Liver (tissue), 9 donors: ENCODE measurements around the gene FTO. TPM values are rescaled to one million over a fixed set of nuclear protein-coding genes. Genes with fewer than 3 reads are reported as not detected.

Source experiments
- DNase-seq: peaks from one replicate; pipeline ENCODE4 v3.0.0-alpha.2; 2017; ENCODE audit warnings: low spot score
- H3K27ac ChIP-seq, 2 donors: one replicate each; pipeline ENCODE4 v1.7.0; 2013; ENCODE audit warnings: inconsistent platforms in 2 of 2, low read length in 2 of 2, control low read depth in 1 of 2, low read depth in 1 of 2, mild to moderate bottlenecking in 1 of 2
- H3K27me3 ChIP-seq, 4 donors: one replicate each; pipeline versions ENCODE4 v1.6.1 to v1.7.0; 2013; ENCODE audit warnings: low read length in 3 of 4, inconsistent platforms in 1 of 4, mild to moderate bottlenecking in 1 of 4, moderate library complexity in 1 of 4; ENCODE audit not compliant: control insufficient read depth in 4 of 4, insufficient read depth in 4 of 4
- H3K36me3 ChIP-seq, 4 donors: one replicate each; pipeline versions ENCODE4 v1.6.1 to v1.7.0; 2013; ENCODE audit warnings: low read length in 3 of 4, mild to moderate bottlenecking in 3 of 4, low read depth in 1 of 4, moderate library complexity in 1 of 4; ENCODE audit not compliant: control insufficient read depth in 4 of 4, insufficient read depth in 3 of 4
- H3K4me1 ChIP-seq, 4 donors: one replicate each; pipeline versions ENCODE4 v1.6.1 to v1.7.0; 2013; ENCODE audit warnings: low read length in 3 of 4, mild to moderate bottlenecking in 3 of 4, moderate library complexity in 1 of 4; ENCODE audit not compliant: control insufficient read depth in 4 of 4, insufficient read depth in 4 of 4
- H3K4me3 ChIP-seq, 3 donors: one replicate each; pipeline versions ENCODE4 v1.6.1 to v1.7.0; 2013; ENCODE audit warnings: low read length in 3 of 3, control low read depth in 1 of 3, low read depth in 1 of 3, mild to moderate bottlenecking in 1 of 3
- H3K9ac ChIP-seq, 2 donors: one replicate each; pipeline ENCODE4 v1.7.0; 2013; ENCODE audit warnings: low read length in 2 of 2, mild to moderate bottlenecking in 2 of 2, moderate library complexity in 2 of 2, control low read depth in 1 of 2, low read depth in 1 of 2
- H3K9me3 ChIP-seq, 4 donors: one replicate each; pipeline versions ENCODE4 v1.6.1 to v1.7.0; 2013; ENCODE audit warnings: low read length in 3 of 4; ENCODE audit not compliant: control insufficient read depth in 4 of 4
- EGR1 ChIP-seq, 2 donors: IDR thresholded peaks; 2 replicates each; pipeline ENCODE4 v1.6.1; 2016 to 2018; ENCODE audit warnings: antibody characterized with exemption in 2 of 2, low read depth in 2 of 2
- FOXA1 ChIP-seq: IDR thresholded peaks from 2 replicates; pipeline ENCODE4 v1.6.1; 2016; ENCODE audit warnings: antibody characterized with exemption
- FOXA2 ChIP-seq: IDR thresholded peaks from 2 replicates; pipeline ENCODE4 v1.6.1; 2016; ENCODE audit warnings: antibody characterized with exemption
- GABPA ChIP-seq, 2 donors: IDR thresholded peaks in 1 of 2; conservative IDR thresholded peaks in 1 of 2; 2 replicates each; pipeline ENCODE4 v1.6.1; 2016; ENCODE audit warnings: antibody characterized with exemption in 2 of 2, mild to moderate bottlenecking in 1 of 2, moderate library complexity in 1 of 2
- HNF4A ChIP-seq, 2 donors: conservative IDR thresholded peaks; 2 replicates each; pipeline ENCODE4 v1.6.1; 2016; ENCODE audit warnings: antibody characterized with exemption in 2 of 2, mild to moderate bottlenecking in 2 of 2
- HNF4G ChIP-seq: IDR thresholded peaks from 2 replicates; pipeline ENCODE4 v1.6.1; 2016; ENCODE audit warnings: antibody characterized with exemption
- JUND ChIP-seq, 2 donors: IDR thresholded peaks; 2 replicates each; pipeline ENCODE4 v1.6.1; 2016; ENCODE audit warnings: antibody characterized with exemption in 2 of 2
- NR2F2 ChIP-seq: IDR thresholded peaks from 2 replicates; pipeline ENCODE4 v1.6.1; 2016; ENCODE audit warnings: antibody characterized with exemption
- RXRA ChIP-seq, 2 donors: IDR thresholded peaks; 2 replicates each; pipeline ENCODE4 v1.6.1; 2017 to 2018; ENCODE audit warnings: antibody characterized with exemption in 2 of 2, mild to moderate bottlenecking in 1 of 2
- SP1 ChIP-seq: IDR thresholded peaks from 2 replicates; pipeline ENCODE4 v1.6.1; 2018; ENCODE audit warnings: antibody characterized with exemption, mild to moderate bottlenecking
- TAF1 ChIP-seq: conservative IDR thresholded peaks from 2 replicates; pipeline ENCODE4 v1.6.1; 2016; ENCODE audit warnings: antibody characterized with exemption, mild to moderate bottlenecking
- WGBS: extraction: QIAGEN DNeasy Blood & Tissue Kit; methylation state at CpG from one replicate; pipeline ENCODE4 v1.1.7; 2013; 5-methylcytosine and 5-hydroxymethylcytosine counted together
- polyA plus RNA-seq, 2 donors: library from polyadenylated mRNA; stranded (reverse) in 1 of 2; unstranded in 1 of 2; fragments of 200-250 nt in 1 of 2; fragments of >200 nt in 1 of 2; fragmentation: Nextera tagmentation in 1 of 2; extraction: Ambion mirVana in 1 of 2; gene quantifications; one replicate each; pipeline versions ENCODE4 v1.2.1 to v1.2.3, GENCODE V29; 2013 to 2015
- total RNA-seq, 2 donors: library from RNA; depleted of rRNA; stranded (reverse); fragments of >200 nt; gene quantifications; one replicate each; pipeline ENCODE4 v1.2.3, GENCODE V29; 2014
- TF ChIP-seq, protein P1 (sequence below): IDR thresholded peaks from 2 replicates; pipeline ENCODE4 v1.6.1; 2016; ENCODE audit warnings: antibody characterized with exemption
- TF ChIP-seq, protein P2 (sequence below): IDR thresholded peaks from 2 replicates; pipeline ENCODE4 v1.6.1; 2016; ENCODE audit warnings: antibody characterized with exemption, mild to moderate bottlenecking
- TF ChIP-seq, protein P3 (sequence below): IDR thresholded peaks from 2 replicates; pipeline ENCODE4 v1.6.1; 2016; ENCODE audit warnings: antibody characterized with exemption
- TF ChIP-seq, protein P4 (sequence below): IDR thresholded peaks from 2 replicates; pipeline ENCODE4 v1.6.1; 2016; ENCODE audit warnings: antibody characterized with exemption
- TF ChIP-seq, protein P5 (sequence below): fragments of 150-350 bp; IDR thresholded peaks from 2 replicates; pipeline ENCODE4 v1.5.1; 2017; ENCODE audit warnings: improper control_type of control experiment, low read depth, low read length; ENCODE audit not compliant: missing input control
- donor health status: healthy.
- donor health status: healthy.
- donor health status: healthy.
- donor health status: healthy.
- donor health status: healthy.

Gene FTO
- total and polyA plus RNA-seq, 4 donors, result 12.0 to 54.2 (median 24.6) TPM

DNA sequence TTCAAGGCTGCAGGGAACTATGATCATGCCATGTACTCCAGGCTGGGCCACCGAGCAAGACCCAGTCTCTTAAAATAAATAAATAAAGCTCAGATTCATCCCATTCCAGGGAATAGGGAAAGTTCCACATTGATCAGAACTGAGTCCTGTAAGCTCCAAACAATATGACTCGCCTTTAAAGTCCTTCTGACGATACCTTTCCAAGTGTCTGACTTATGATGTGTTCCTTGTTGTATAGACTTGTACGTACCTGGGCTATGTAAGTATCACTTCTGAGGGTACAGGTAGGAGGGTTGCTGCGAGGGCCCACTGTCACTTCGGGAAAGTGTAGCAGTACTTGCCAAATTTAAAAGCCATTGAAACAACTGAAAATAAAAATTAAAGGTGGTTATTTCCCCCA is 329.8 kb downstream of the FTO start:
- TF ChIP-seq, protein P1, sequence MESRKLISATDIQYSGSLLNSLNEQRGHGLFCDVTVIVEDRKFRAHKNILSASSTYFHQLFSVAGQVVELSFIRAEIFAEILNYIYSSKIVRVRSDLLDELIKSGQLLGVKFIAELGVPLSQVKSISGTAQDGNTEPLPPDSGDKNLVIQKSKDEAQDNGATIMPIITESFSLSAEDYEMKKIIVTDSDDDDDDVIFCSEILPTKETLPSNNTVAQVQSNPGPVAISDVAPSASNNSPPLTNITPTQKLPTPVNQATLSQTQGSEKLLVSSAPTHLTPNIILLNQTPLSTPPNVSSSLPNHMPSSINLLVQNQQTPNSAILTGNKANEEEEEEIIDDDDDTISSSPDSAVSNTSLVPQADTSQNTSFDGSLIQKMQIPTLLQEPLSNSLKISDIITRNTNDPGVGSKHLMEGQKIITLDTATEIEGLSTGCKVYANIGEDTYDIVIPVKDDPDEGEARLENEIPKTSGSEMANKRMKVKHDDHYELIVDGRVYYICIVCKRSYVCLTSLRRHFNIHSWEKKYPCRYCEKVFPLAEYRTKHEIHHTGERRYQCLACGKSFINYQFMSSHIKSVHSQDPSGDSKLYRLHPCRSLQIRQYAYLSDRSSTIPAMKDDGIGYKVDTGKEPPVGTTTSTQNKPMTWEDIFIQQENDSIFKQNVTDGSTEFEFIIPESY, result no peak
- TF ChIP-seq FOXA2 (no peak), NR2F2 (no peak), GABPA (IDR thresholded peaks at IDR 0.05 in 1 of 2, conservative IDR thresholded peaks at IDR 0.05 in 1 of 2) (no peak), HNF4A (conservative IDR thresholded peaks at IDR 0.05) (no peak), FOXA1 (no peak), HNF4G (no peak), SP1 (no peak)
- TF ChIP-seq, protein P2, sequence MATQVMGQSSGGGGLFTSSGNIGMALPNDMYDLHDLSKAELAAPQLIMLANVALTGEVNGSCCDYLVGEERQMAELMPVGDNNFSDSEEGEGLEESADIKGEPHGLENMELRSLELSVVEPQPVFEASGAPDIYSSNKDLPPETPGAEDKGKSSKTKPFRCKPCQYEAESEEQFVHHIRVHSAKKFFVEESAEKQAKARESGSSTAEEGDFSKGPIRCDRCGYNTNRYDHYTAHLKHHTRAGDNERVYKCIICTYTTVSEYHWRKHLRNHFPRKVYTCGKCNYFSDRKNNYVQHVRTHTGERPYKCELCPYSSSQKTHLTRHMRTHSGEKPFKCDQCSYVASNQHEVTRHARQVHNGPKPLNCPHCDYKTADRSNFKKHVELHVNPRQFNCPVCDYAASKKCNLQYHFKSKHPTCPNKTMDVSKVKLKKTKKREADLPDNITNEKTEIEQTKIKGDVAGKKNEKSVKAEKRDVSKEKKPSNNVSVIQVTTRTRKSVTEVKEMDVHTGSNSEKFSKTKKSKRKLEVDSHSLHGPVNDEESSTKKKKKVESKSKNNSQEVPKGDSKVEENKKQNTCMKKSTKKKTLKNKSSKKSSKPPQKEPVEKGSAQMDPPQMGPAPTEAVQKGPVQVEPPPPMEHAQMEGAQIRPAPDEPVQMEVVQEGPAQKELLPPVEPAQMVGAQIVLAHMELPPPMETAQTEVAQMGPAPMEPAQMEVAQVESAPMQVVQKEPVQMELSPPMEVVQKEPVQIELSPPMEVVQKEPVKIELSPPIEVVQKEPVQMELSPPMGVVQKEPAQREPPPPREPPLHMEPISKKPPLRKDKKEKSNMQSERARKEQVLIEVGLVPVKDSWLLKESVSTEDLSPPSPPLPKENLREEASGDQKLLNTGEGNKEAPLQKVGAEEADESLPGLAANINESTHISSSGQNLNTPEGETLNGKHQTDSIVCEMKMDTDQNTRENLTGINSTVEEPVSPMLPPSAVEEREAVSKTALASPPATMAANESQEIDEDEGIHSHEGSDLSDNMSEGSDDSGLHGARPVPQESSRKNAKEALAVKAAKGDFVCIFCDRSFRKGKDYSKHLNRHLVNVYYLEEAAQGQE, result no peak
- DNase-seq, result no peak

DNA sequence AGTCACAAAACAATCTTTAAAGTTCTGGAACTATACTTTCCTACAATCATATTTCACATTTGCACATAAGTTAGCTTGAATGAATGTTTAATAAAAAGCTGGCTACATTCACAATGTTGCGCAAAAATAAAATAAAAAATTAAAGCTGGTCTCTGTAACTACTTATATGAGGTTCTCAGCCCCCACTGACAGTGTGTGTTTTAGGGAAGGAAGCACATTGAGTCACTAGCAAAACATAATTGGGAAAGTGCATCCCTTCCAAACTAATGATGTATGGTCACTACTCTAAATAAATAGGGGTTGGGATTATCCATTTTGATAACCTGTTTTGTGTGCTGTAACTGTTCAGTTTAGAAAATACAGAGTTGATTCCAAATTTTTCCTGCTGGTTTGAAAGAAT is 330.7 kb downstream of the FTO start:
- no peak overlapping the region for H3K27ac ChIP-seq
- H3K9me3 ChIP-seq, result peaks cover 2 to 16% (median 6%) of the 10 kb centered on the region in 4 donors
- no peaks in the 10 kb centered on the region for H3K4me1 ChIP-seq
- 100% methylated on average over 1 of the region's 1 CpG for WGBS
- no peak overlapping the region for H3K9ac ChIP-seq
- no peaks in the 10 kb centered on the region for H3K27me3 ChIP-seq
- DNase-seq, result no peak
- H3K36me3 ChIP-seq, result peaks cover 0 to under 1% (median 0%) of the 10 kb centered on the region in 4 donors
- no peak overlapping the region for H3K4me3 ChIP-seq
- TF ChIP-seq SP1 (no peak), HNF4G (no peak), EGR1 (IDR thresholded peaks at IDR 0.05; ENCODE audit: low read depth in 2 of 2) (no peak), FOXA2 (no peak), JUND (IDR thresholded peaks at IDR 0.05) (no peak), RXRA (IDR thresholded peaks at IDR 0.05) (no peak), TAF1 (no peak)
- TF ChIP-seq, protein P3, sequence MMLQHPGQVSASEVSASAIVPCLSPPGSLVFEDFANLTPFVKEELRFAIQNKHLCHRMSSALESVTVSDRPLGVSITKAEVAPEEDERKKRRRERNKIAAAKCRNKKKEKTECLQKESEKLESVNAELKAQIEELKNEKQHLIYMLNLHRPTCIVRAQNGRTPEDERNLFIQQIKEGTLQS, result no peak
- TF ChIP-seq, protein P4, sequence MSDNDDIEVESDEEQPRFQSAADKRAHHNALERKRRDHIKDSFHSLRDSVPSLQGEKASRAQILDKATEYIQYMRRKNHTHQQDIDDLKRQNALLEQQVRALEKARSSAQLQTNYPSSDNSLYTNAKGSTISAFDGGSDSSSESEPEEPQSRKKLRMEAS, result no peak
- TF ChIP-seq, protein P5, sequence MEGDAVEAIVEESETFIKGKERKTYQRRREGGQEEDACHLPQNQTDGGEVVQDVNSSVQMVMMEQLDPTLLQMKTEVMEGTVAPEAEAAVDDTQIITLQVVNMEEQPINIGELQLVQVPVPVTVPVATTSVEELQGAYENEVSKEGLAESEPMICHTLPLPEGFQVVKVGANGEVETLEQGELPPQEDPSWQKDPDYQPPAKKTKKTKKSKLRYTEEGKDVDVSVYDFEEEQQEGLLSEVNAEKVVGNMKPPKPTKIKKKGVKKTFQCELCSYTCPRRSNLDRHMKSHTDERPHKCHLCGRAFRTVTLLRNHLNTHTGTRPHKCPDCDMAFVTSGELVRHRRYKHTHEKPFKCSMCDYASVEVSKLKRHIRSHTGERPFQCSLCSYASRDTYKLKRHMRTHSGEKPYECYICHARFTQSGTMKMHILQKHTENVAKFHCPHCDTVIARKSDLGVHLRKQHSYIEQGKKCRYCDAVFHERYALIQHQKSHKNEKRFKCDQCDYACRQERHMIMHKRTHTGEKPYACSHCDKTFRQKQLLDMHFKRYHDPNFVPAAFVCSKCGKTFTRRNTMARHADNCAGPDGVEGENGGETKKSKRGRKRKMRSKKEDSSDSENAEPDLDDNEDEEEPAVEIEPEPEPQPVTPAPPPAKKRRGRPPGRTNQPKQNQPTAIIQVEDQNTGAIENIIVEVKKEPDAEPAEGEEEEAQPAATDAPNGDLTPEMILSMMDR, result no peak

More for the DNA sequence above, 329.8 kb downstream of the FTO start:
- Histone ChIP-seq H3K4me1 (no peaks in the 10 kb centered on the region), H3K9me3 (peaks cover 2 to 16% (median 8%) of the 10 kb centered on the region in 4 donors), H3K9ac (no peak overlapping the region), H3K27ac (no peak overlapping the region), H3K36me3 (peaks cover 0 to 1% (median 0%) of the 10 kb centered on the region in 4 donors), H3K4me3 (no peak overlapping the region), H3K27me3 (no peaks in the 10 kb centered on the region)
- WGBS, result 98% methylated on average over 6 of the region's 6 CpGs
